SKM-1 treated with dmso at 0.1 percent for 144 hours (cell line): Measurements from ENCODE around the gene MID1.

Experiments used
- DNase-seq: peaks from one replicate; lab custom pipeline; 2025; ENCODE audit not compliant: unreplicated experiment; lab: John Stamatoyannopoulos, UW

MID1 gene

GRCh38 chrX:10577853-10578252 is 42.5 kb downstream of the MID1 start:
- DNase-seq, result no peak

- no peak for DNase-seq
Observed at GRCh38 chrX:10576777-10577447, 43.5 kb downstream of the MID1 start.

DNA sequence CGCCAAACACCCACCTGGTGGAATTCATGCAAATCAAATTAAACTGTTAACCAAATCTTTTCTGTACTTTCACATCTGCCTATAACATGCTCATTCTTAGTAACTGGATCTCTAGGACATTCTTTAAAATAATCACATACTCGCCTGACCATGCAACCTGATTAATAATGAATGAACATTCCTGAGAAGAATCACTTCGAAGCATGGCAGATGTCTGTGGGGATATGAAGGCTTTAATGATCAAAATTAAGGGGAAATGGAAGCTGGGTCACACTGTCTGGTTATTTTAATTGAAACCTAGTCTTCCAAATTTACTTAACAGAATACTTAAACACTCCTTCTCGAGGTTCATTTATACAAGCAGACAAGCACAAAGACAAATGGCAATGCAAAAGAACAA is 44.2 kb downstream of the MID1 start:
- no peak for DNase-seq

- DNase-seq, result no peak
Observed at GRCh38 chrX:10574663-10575062, 45.7 kb downstream of the MID1 start.

DNA sequence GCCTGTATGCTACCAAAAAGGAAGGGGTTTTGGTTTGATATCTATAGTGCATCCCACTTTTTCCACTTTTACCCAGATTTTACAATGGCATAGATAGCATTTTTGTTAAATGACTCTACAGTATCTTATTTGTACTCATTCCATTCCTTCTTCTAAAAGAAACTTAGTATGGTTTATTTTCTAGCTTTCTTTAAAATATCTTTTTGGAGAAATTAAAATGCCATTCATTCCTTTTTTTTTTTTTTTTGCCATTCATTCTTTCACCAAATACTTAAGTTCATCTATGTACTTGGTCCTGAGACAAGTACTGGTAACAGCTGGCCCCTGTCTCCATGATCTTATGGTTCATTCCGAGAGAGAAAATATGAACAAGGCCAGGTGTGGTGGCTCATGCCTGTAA is 49.1 kb downstream of the MID1 start:
- DNase-seq, result no peak

DNA sequence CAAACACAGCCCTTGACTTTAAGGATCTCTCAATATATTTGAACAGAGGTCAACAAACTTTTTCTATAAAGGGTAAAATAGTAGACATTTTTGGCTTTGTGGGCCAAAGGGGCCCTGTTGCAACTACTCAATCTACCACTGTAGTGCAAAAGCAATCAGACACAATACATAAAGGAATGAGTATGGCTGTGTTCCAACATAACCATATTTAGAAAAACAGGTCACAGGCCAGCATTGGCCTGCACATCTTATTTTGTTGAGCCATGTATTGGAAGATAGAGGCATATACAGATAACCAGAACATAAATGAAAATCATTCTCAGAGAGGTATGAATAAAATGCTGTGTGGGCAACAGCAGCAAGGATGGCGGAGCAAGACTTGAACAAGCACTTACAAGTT is 49.8 kb downstream of the MID1 start:
- DNase-seq, result no peak

DNA sequence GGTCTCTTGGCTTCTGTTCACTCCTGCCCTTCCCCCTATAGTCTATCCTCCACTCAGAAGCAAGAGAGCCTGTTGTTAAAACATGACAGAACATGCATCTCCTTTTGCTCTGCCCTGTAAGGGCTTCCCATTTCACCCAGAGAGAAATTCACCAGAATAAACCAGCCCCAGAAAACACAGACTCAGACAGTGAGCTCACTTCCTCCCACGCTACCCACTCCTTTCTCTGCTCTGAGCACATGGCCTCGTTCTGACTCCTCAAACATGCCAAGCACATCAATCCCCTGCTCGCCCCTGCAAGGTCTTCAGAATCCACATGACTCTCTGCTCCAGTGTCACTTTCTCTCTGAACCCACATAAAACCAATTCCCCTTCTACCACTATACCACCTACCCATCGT is 50.4 kb downstream of the MID1 start:
- no peak for DNase-seq

- DNase-seq, result no peak
Observed at GRCh38 chrX:10568428-10568827, 52.0 kb downstream of the MID1 start.

- DNase-seq, result no peak
Observed at GRCh38 chrX:10567136-10567535, 53.2 kb downstream of the MID1 start.

GRCh38 chrX:10566716-10567097 is 53.7 kb downstream of the MID1 start:
- DNase-seq, result no peak

DNA sequence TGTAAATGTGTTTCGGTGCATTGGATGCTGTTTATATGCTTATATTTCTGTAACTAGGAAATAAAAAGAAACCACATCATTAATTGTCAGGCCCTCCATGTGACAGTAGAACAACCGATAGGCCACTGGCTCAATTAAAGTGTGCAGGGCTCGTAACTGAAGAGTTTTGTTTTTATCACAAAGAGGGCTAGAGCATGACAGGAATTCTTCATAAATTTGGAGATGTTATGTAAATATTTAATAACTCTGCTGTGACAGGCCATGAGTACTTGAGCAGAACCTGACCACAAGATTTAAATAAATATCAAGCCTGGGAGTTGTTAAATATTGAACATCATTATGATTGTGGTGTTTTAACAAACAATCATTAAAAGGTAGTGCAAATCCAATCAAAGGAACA is 55.9 kb downstream of the MID1 start:
- no peak for DNase-seq

DNA sequence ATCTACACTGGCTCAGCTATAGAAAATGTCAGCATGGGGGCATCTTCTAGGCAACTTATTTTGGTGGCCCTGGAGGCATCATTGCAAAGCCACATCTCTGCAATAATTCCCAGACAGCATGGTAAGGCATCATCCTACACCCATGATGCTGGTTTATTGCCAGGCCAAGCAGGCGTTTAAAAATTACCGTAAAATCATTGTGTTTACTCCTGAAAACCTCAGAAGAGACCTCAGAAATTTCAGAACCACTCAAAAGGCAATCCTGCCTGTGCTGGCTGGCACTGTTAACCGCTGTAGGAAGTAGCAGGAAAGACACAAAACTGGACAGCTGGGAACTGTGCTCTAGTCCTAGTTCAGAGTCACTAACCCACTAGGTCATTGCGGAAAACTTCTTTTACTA is 63.2 kb downstream of the MID1 start:
- DNase-seq, result no peak

GRCh38 chrX:10556405-10556804 is 64.0 kb downstream of the MID1 start:
- DNase-seq, result no peak

GRCh38 chrX:10555846-10556245 is 64.5 kb downstream of the MID1 start:
- no peak for DNase-seq

DNA sequence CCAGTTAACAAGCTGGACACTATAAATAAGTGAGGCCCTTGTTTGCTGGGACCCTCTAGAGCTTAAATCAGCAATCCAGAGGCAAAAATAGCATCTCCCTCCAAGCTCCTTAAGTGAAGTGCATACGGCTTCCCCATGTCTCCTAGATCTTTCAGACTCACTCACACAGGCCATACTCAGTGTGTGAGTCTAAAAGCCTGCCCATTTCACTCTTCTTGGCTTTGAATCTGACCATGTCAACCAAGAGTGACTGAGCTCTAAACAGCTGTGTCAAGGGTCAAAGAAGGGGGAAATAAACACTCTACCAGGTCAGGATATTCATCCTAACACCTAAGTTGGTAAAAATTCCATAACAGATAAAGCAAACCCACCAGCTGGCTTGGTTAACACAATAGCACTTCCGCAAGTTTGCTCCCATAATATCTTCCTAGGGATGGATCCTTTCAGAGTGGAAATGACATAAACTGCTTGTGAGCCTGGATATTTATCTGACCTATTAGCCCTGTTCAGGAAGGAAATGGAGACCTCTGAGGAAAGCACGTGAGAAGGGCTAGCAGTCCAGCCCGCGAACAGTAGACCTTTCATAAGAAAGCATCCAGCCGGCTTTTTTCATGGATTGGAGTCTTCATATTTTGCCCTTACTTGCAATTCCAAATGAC is 65.6 kb downstream of the MID1 start:
- no peak for DNase-seq

DNA sequence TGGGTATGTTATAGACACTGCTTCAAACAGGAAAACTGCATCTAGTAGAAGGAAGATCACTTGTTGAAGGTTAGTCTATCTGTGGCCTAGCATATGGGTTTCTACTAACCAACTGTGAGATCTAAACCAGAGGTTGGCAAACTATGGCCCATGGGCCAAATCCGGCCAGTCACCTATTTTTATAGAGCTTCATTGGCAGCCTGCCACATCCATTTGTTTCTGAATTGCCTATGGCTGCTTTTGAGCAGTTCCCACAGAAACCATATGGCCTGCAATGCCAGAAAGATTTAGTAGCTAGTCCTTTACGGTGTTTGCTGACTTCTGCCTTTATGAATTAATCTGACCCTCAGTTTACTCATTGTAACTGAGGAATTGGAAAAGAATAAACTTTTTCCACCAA is 71.1 kb downstream of the MID1 start:
- no peak for DNase-seq

DNA sequence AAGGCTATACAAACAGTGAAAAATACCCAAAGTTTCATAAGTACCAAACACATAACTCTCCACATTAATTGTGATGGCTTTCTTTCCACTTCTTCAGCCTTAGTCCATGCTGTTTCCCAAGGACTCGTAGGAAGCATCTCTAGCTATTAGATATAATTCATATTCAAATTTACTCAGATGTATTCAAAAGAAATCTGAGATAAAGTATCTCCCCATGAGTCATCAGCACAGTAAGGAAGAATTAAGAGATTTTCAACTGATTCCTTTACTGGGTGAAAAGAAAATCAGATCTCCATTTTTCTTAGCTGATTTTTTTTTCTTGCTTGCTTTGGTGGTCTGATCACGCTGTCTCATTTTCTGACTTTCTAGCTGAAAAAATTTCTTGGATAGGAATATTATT is 71.7 kb downstream of the MID1 start:
- DNase-seq, result no peak

GRCh38 chrX:10545882-10546281 is 74.5 kb downstream of the MID1 start:
- DNase-seq, result no peak

- no peak for DNase-seq
Observed at GRCh38 chrX:10542586-10542985, 77.8 kb downstream of the MID1 start.

DNA sequence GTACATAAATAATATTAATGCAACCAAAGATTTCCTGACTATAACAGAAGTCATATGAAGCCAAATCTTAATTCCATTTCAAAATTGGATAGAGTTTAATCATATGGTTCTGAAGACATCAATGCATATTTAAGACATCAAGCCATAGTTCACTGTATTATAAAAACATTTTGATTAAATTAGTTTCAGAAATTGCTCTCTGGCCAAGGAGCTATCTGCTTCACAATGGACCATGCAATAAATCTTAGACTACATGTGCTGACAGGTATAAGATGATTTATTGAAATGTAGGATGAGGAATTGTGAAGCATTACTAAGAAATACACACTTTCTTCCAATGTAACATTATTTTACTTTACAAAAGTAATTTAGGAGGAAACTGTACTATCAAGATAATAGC is 81.6 kb downstream of the MID1 start:
- no peak for DNase-seq

GRCh38 chrX:10537308-10537707 is 83.1 kb downstream of the MID1 start:
- no peak for DNase-seq

GRCh38 chrX:10536744-10537143 is 83.6 kb downstream of the MID1 start:
- no peak for DNase-seq

- DNase-seq, result no peak
Observed at GRCh38 chrX:10534611-10535010, 85.8 kb downstream of the MID1 start.
